Nephron progenitor cell (in vitro differentiated cells): ENCODE results near the gene TMPRSS6.

Source experiments
- DNase-seq: peaks from one replicate; pipeline ENCODE4 v3.0.0; 2021
- H3K27ac Mint-ChIP-seq: 2 replicates; pipeline ENCODE4 v1.8.0; 2021; ENCODE audit warnings: mild to moderate bottlenecking, moderate library complexity, mixed read lengths
- H3K27me3 Mint-ChIP-seq: 2 replicates; pipeline ENCODE4 v1.8.0; 2021; ENCODE audit warnings: mild to moderate bottlenecking, low read depth, mixed read lengths; ENCODE audit not compliant: poor library complexity
- H3K36me3 Mint-ChIP-seq: 2 replicates; pipeline ENCODE4 v1.8.0; 2021; ENCODE audit warnings: low read depth, mixed read lengths
- H3K4me1 Mint-ChIP-seq: 2 replicates; pipeline ENCODE4 v1.8.0; 2021; ENCODE audit warnings: mixed read lengths
- H3K4me3 Mint-ChIP-seq: 2 replicates; pipeline ENCODE4 v1.8.0; 2021; ENCODE audit warnings: mild to moderate bottlenecking, moderate library complexity, mixed read lengths
- H3K9me3 Mint-ChIP-seq: 2 replicates; pipeline ENCODE4 v1.8.0; 2021; ENCODE audit warnings: mild to moderate bottlenecking, moderate library complexity, mixed read lengths
- CTCF ChIP-seq: fragments of 200-600 bp; sonication (generic); IDR thresholded peaks from 2 replicates; pipeline ENCODE4 v1.5.0; 2021; ENCODE audit warnings: antibody characterized with exemption

Gene TMPRSS6

GRCh38 chr22:37154925-37155712, 45.6 kb upstream of the TMPRSS6 start:
- H3K27me3 Mint-ChIP-seq = peaks cover 36% of the 10 kb centered on the region
- TF ChIP-seq CTCF = no peak

GRCh38 chr22:37153901-37154300, 44.4 kb upstream of the TMPRSS6 start:
- no peak overlapping the region for H3K27ac Mint-ChIP-seq
- peaks cover 33% of the 10 kb centered on the region for H3K27me3 Mint-ChIP-seq
- peaks cover 22% of the 10 kb centered on the region for H3K9me3 Mint-ChIP-seq
- H3K36me3 Mint-ChIP-seq = peaks cover 5% of the 10 kb centered on the region
- DNase-seq = no peak
- H3K4me1 Mint-ChIP-seq = peaks cover 19% of the 10 kb centered on the region
- no peak for TF ChIP-seq CTCF
- H3K4me3 Mint-ChIP-seq = no peak overlapping the region

More at GRCh38 chr22:37154925-37155712, 45.6 kb upstream of the TMPRSS6 start:
- Mint-ChIP-seq H3K4me1 (peaks cover 10% of the 10 kb centered on the region), H3K9me3 (peaks cover 23% of the 10 kb centered on the region), H3K36me3 (peaks cover 5% of the 10 kb centered on the region), H3K4me3 (no peak overlapping the region), H3K27ac (no peak overlapping the region)
- no peak for DNase-seq

- DNase-seq = no peak
- TF ChIP-seq CTCF = no peak
- Mint-ChIP-seq H3K27ac (no peak overlapping the region), H3K4me1 (peaks cover 21% of the 10 kb centered on the region), H3K36me3 (peaks cover 5% of the 10 kb centered on the region), H3K27me3 (peaks cover 22% of the 10 kb centered on the region), H3K4me3 (no peak overlapping the region), H3K9me3 (peaks cover 22% of the 10 kb centered on the region)
These were observed 41.9 kb upstream of the TMPRSS6 start for GRCh38 chr22:37151401-37151800.

GRCh38 chr22:37150701-37151100, 41.2 kb upstream of the TMPRSS6 start:
- Mint-ChIP-seq H3K9me3 (peaks cover 22% of the 10 kb centered on the region), H3K27ac (no peak overlapping the region), H3K4me3 (no peak overlapping the region), H3K27me3 (peaks cover 22% of the 10 kb centered on the region), H3K36me3 (peaks cover 5% of the 10 kb centered on the region), H3K4me1 (peaks cover 28% of the 10 kb centered on the region)
- no peak for TF ChIP-seq CTCF
- DNase-seq = no peak

GRCh38 chr22:37148742-37149665, 39.5 kb upstream of the TMPRSS6 start:
- Mint-ChIP-seq H3K36me3 (peaks cover 5% of the 10 kb centered on the region), H3K4me3 (no peak overlapping the region), H3K27me3 (peaks cover 22% of the 10 kb centered on the region), H3K27ac (no peak overlapping the region), H3K4me1 (peaks cover 42% of the 10 kb centered on the region), H3K9me3 (peaks cover 22% of the 10 kb centered on the region)
- DNase-seq = no peak
- no peak for TF ChIP-seq CTCF
